ENCODE results near the gene HAPSTR1.
"Not testable (repeated sequence)": the region's sequence is repeated elsewhere in the genome, so short reads cannot be mapped to it uniquely, and the experiment has no call there.

HAPSTR1 gene

DNA sequence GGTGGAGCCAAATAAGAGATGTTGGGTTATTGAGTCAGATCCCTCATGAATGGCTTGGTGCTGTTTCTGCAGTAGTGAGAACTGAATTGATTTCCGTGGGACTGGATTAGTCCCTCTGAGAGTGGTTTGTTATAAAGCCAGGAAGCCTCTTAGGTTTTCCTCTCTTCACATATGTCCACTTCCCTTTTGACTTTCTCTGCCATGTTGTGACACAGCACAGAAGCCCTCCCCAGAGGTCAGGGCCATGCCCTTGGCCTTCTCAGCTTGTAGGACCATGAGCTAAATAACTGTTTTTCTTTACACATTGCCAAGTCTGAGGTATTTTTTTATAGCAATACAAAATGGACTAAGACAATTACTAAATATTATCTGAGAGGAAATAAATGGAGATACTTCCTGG lies 10.3 kb upstream of the HAPSTR1 start:
- Histone ChIP-seq H3K18ac (ENCODE audit: low read length) (no peak overlapping the region), H3K4ac (ENCODE audit: low read depth, low read length) (no peak overlapping the region), H3K79me2 (ENCODE audit: control insufficient read depth, insufficient read depth, low read length) (no peaks in the 10 kb centered on the region), H4K8ac (ENCODE audit: low read depth, low read length) (no peak overlapping the region), H2AK5ac (ENCODE audit: low read length) (no peak overlapping the region), H4K5ac (ENCODE audit: low read length) (no peak overlapping the region), H3K56ac (ENCODE audit: low read length) (no peak overlapping the region), H3K79me1 (ENCODE audit: low read length) (no peaks in the 10 kb centered on the region), H3K9ac (ENCODE audit: low read length) (no peak overlapping the region), H3K36me3 (ENCODE audit: control insufficient read depth, insufficient read depth, low read length) (no peaks in the 10 kb centered on the region), H3K27me3 (ENCODE audit: insufficient read depth, low read length, poor library complexity) (no peaks in the 10 kb centered on the region), H3K23ac (ENCODE audit: low read length) (no peak overlapping the region), H3K4me2 (ENCODE audit: low read length) (no peak overlapping the region), H3K4me3 (ENCODE audit: low read length) (no peak overlapping the region), H3K4me1 (ENCODE audit: control insufficient read depth, low read depth, low read length) (no peaks in the 10 kb centered on the region), H2BK5ac (ENCODE audit: low read length) (no peak overlapping the region), H2BK15ac (replicated peaks; ENCODE audit: low read depth) (no peak overlapping the region), H2BK120ac (ENCODE audit: low read depth, low read length) (no peak overlapping the region), H3K27ac (ENCODE audit: low read depth, low read length) (no peak overlapping the region)
- DNase-seq: no peak
- WGBS (ENCODE audit: extremely low coverage, insufficient coverage, low lambda C conversion rate): no CpG with 5 or more reads among the region's 1 CpG

DNA sequence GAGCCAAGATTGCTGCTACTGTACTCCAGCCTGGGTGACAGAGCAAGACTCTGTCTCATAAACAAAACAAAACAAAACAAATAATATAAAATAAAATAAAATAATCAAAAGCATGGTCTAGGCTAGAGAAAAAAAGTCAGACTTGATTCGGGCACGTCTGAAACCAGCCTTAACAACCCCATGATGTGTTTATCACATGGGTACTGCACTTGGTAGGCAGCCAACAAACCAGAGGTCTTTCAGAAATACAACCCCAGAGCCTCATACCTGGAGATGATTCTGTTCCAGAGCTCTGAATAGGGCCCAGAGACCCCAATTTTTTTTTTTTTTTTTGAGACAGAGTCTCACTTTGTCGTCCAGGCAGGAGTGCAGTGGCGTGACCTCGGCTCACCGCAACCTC lies 9.6 kb upstream of the HAPSTR1 start:
- Histone ChIP-seq H3K27ac (ENCODE audit: low read depth, low read length) (no peak overlapping the region), H2BK120ac (ENCODE audit: low read depth, low read length) (no peak overlapping the region), H3K36me3 (ENCODE audit: control insufficient read depth, insufficient read depth, low read length) (no peaks in the 10 kb centered on the region), H3K9ac (ENCODE audit: low read length) (no peak overlapping the region), H4K5ac (ENCODE audit: low read length) (no peak overlapping the region), H3K23ac (ENCODE audit: low read length) (no peak overlapping the region), H2AK5ac (ENCODE audit: low read length) (no peak overlapping the region), H2BK5ac (ENCODE audit: low read length) (no peak overlapping the region), H3K79me1 (ENCODE audit: low read length) (no peaks in the 10 kb centered on the region), H3K56ac (ENCODE audit: low read length) (no peak overlapping the region), H3K4me2 (ENCODE audit: low read length) (no peak overlapping the region), H3K79me2 (ENCODE audit: control insufficient read depth, insufficient read depth, low read length) (no peaks in the 10 kb centered on the region), H3K4me3 (ENCODE audit: low read length) (no peak overlapping the region), H2BK15ac (replicated peaks; ENCODE audit: low read depth) (no peak overlapping the region), H3K27me3 (ENCODE audit: insufficient read depth, low read length, poor library complexity) (no peaks in the 10 kb centered on the region), H3K18ac (ENCODE audit: low read length) (no peak overlapping the region), H3K4me1 (ENCODE audit: control insufficient read depth, low read depth, low read length) (no peaks in the 10 kb centered on the region), H4K8ac (ENCODE audit: low read depth, low read length) (no peak overlapping the region), H3K4ac (ENCODE audit: low read depth, low read length) (no peak overlapping the region)
- no CpG with 5 or more reads among the region's 6 CpGs for WGBS (ENCODE audit: extremely low coverage, insufficient coverage, low lambda C conversion rate)
- DNase-seq: no peak

DNA sequence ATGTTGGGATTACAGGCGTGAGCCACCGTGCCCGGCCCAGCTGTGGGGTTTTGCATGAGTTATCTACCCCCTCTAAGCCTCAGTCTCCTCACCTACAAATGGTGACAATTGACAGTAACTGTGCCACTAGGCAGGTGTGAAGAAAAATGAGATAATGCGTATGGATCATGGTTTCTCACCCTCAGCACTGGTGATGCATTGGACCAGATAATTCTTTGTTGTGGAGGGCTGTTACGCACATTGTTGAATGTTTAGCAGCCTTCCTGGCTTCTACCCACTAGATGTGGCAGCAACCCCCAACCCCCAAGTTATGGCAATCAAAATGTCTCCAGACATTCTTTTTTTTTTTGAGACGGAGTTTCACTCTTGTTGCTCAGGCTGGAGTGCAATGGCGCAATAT lies 9.0 kb upstream of the HAPSTR1 start:
- Histone ChIP-seq H3K18ac (ENCODE audit: low read length) (no peak overlapping the region), H3K4me2 (ENCODE audit: low read length) (no peak overlapping the region), H3K4me3 (ENCODE audit: low read length) (no peak overlapping the region), H3K27ac (ENCODE audit: low read depth, low read length) (no peak overlapping the region), H2BK15ac (replicated peaks; ENCODE audit: low read depth) (no peak overlapping the region), H3K4me1 (ENCODE audit: control insufficient read depth, low read depth, low read length) (no peaks in the 10 kb centered on the region), H4K5ac (ENCODE audit: low read length) (no peak overlapping the region), H2AK5ac (ENCODE audit: low read length) (no peak overlapping the region), H3K4ac (ENCODE audit: low read depth, low read length) (no peak overlapping the region), H2BK120ac (ENCODE audit: low read depth, low read length) (no peak overlapping the region), H3K79me1 (ENCODE audit: low read length) (no peaks in the 10 kb centered on the region), H3K56ac (ENCODE audit: low read length) (no peak overlapping the region), H3K23ac (ENCODE audit: low read length) (no peak overlapping the region), H2BK5ac (ENCODE audit: low read length) (no peak overlapping the region), H3K36me3 (ENCODE audit: control insufficient read depth, insufficient read depth, low read length) (no peaks in the 10 kb centered on the region), H4K8ac (ENCODE audit: low read depth, low read length) (no peak overlapping the region), H3K27me3 (ENCODE audit: insufficient read depth, low read length, poor library complexity) (no peaks in the 10 kb centered on the region), H3K9ac (ENCODE audit: low read length) (no peak overlapping the region), H3K79me2 (ENCODE audit: control insufficient read depth, insufficient read depth, low read length) (no peaks in the 10 kb centered on the region)
- WGBS (ENCODE audit: extremely low coverage, insufficient coverage, low lambda C conversion rate): no CpG with 5 or more reads among the region's 7 CpGs
- no peak for DNase-seq

DNA sequence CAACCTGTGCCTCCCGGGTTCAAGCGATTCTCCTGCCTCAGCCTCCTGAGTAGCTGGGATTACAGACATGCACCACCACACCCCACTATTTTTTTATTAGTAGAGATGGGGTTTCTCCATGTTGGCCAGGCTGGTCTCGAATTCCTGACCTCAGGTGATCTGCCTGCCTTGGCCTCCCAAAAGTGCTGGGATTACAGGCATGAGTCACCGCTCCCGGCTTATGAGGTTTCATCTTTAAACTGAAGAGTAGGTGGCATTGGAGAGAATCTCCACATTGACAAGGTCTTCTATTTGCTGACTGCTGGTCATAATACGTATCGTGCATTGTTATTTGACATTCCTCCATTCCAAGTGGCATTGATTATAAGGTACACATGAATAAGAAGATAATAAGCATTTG lies 3.7 kb upstream of the HAPSTR1 start:
- H3K27ac ChIP-seq (ENCODE audit: low read depth, low read length); H3K4ac ChIP-seq (ENCODE audit: low read depth, low read length); DNase-seq; H2BK15ac ChIP-seq (replicated peaks; ENCODE audit: low read depth); H4K5ac ChIP-seq (ENCODE audit: low read length); H4K8ac ChIP-seq (ENCODE audit: low read depth, low read length); H3K23ac ChIP-seq (ENCODE audit: low read length); H3K36me3 ChIP-seq (ENCODE audit: control insufficient read depth, insufficient read depth, low read length); H3K79me1 ChIP-seq (ENCODE audit: low read length); H3K27me3 ChIP-seq (ENCODE audit: insufficient read depth, low read length, poor library complexity); H3K4me1 ChIP-seq (ENCODE audit: control insufficient read depth, low read depth, low read length); H3K9ac ChIP-seq (ENCODE audit: low read length); H3K56ac ChIP-seq (ENCODE audit: low read length); H3K4me3 ChIP-seq (ENCODE audit: low read length); H3K18ac ChIP-seq (ENCODE audit: low read length); H2BK120ac ChIP-seq (ENCODE audit: low read depth, low read length); H3K4me2 ChIP-seq (ENCODE audit: low read length); H2AK5ac ChIP-seq (ENCODE audit: low read length); H2BK5ac ChIP-seq (ENCODE audit: low read length): not testable (repeated sequence)
- H3K79me2 ChIP-seq (ENCODE audit: control insufficient read depth, insufficient read depth, low read length): peaks cover 10% of the 10 kb centered on the region
- no CpG with 5 or more reads among the region's 7 CpGs for WGBS (ENCODE audit: extremely low coverage, insufficient coverage, low lambda C conversion rate)

DNA sequence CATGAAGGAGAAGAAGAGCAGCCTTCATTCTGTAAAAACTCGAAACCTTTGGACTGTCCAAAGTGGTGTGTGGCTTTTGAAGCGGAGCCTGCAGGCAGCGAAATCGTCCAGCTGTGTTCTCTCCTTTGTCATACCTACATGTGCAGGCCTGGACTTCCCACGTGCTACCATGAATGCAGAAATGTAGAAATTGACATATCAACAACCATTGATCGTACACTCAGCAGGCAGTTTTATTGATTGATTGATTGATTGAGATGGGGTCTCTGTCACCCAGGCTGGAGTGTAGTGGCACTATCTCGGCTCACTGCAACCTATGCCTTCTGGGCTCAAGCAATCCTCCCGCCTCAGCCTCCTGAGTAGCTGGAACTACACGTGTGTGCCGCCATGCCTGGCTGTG lies 2.6 kb upstream of the HAPSTR1 start:
- no CpG with 5 or more reads among the region's 10 CpGs for WGBS (ENCODE audit: extremely low coverage, insufficient coverage, low lambda C conversion rate)

DNA sequence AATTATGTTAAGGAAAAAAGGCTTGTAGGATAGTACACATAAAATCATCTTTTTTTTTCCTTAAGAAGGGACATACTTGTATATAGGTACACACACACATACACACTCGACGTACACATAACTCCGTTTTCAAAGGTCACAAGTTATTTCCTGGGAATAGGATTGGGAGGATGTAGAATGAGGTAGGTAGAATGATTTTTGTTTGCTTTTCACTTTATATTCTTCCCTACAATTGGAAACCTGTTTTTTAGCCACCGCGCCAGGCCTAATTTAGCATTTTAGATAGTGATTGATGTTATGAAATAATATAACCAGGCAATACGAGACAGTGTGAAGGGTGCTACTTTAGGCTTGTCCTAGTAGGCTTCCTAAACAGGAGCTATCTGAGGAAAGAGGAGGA lies 1.8 kb upstream of the HAPSTR1 start:
- H2BK120ac ChIP-seq (ENCODE audit: low read depth, low read length): no peak overlapping the region
- peaks cover 2% of the 10 kb centered on the region for H3K36me3 ChIP-seq (ENCODE audit: control insufficient read depth, insufficient read depth, low read length)
- no peak for DNase-seq
- no peaks in the 10 kb centered on the region for H3K27me3 ChIP-seq (ENCODE audit: insufficient read depth, low read length, poor library complexity)
- no peak overlapping the region for H2AK5ac ChIP-seq (ENCODE audit: low read length)
- peaks cover 3% of the 10 kb centered on the region for H3K4me1 ChIP-seq (ENCODE audit: control insufficient read depth, low read depth, low read length)
- H3K79me1 ChIP-seq (ENCODE audit: low read length): no peaks in the 10 kb centered on the region
- no peak overlapping the region for H3K23ac ChIP-seq (ENCODE audit: low read length)
- no peak overlapping the region for H4K5ac ChIP-seq (ENCODE audit: low read length)
- no peak overlapping the region for H3K27ac ChIP-seq (ENCODE audit: low read depth, low read length)
- H3K79me2 ChIP-seq (ENCODE audit: control insufficient read depth, insufficient read depth, low read length): peaks cover 29% of the 10 kb centered on the region
- no peak overlapping the region for H2BK15ac ChIP-seq (replicated peaks; ENCODE audit: low read depth)
- no peak overlapping the region for H4K8ac ChIP-seq (ENCODE audit: low read depth, low read length)
- H3K4me3 ChIP-seq (ENCODE audit: low read length): no peak overlapping the region
- no peak overlapping the region for H2BK5ac ChIP-seq (ENCODE audit: low read length)
- H3K4ac ChIP-seq (ENCODE audit: low read depth, low read length): no peak overlapping the region
- WGBS (ENCODE audit: extremely low coverage, insufficient coverage, low lambda C conversion rate): no CpG with 5 or more reads among the region's 6 CpGs
- no peak overlapping the region for H3K18ac ChIP-seq (ENCODE audit: low read length)
- peak overlapping the region; percentile 37 for H3K4me2 ChIP-seq (ENCODE audit: low read length)
- H3K9ac ChIP-seq (ENCODE audit: low read length): peak overlapping the region; percentile 78
- peak overlapping the region; percentile 94 for H3K56ac ChIP-seq (ENCODE audit: low read length)

More for the DNA sequence above, 2.6 kb upstream of the HAPSTR1 start:
- Histone ChIP-seq H3K4me1 (ENCODE audit: control insufficient read depth, low read depth, low read length) (no peaks in the 10 kb centered on the region), H3K4ac (ENCODE audit: low read depth, low read length) (no peak overlapping the region), H4K8ac (ENCODE audit: low read depth, low read length) (no peak overlapping the region), H3K79me1 (ENCODE audit: low read length) (no peaks in the 10 kb centered on the region), H2AK5ac (ENCODE audit: low read length) (no peak overlapping the region), H3K56ac (ENCODE audit: low read length) (no peak overlapping the region), H2BK120ac (ENCODE audit: low read depth, low read length) (no peak overlapping the region), H4K5ac (ENCODE audit: low read length) (no peak overlapping the region), H3K4me3 (ENCODE audit: low read length) (no peak overlapping the region), H3K23ac (ENCODE audit: low read length) (no peak overlapping the region), H3K36me3 (ENCODE audit: control insufficient read depth, insufficient read depth, low read length) (no peaks in the 10 kb centered on the region), H3K27ac (ENCODE audit: low read depth, low read length) (no peak overlapping the region), H3K27me3 (ENCODE audit: insufficient read depth, low read length, poor library complexity) (no peaks in the 10 kb centered on the region), H3K18ac (ENCODE audit: low read length) (no peak overlapping the region), H2BK15ac (replicated peaks; ENCODE audit: low read depth) (no peak overlapping the region), H3K79me2 (ENCODE audit: control insufficient read depth, insufficient read depth, low read length) (peaks cover 21% of the 10 kb centered on the region), H2BK5ac (ENCODE audit: low read length) (no peak overlapping the region), H3K9ac (ENCODE audit: low read length) (no peak overlapping the region), H3K4me2 (ENCODE audit: low read length) (no peak overlapping the region)
- DNase-seq: no peak
